HepG2 (cell line): ENCODE data around the gene HBG1. TPM values are rescaled to one million over a fixed set of nuclear protein-coding genes. Genes with fewer than 3 reads are reported as not detected.

ENCODE experiments used
- ATAC-seq: fragments of 200-7000 bp; cut with Tn5 transposase; 3 replicates; pipeline ENCODE4 v1.9.1; 2020; ENCODE audit warnings: mild to moderate bottlenecking, moderate library complexity
- BruUV-seq: library from RNA; stranded (reverse); fragments of 400-500 nt; replicated peaks from 2 replicates; lab custom pipeline; 2021; lab: Mats Ljungman, UMichigan
- CTCF ChIA-PET: fragments of 300-600 bp; formaldehyde crosslinking; extraction: SDS; loops from one replicate; lab custom pipeline; 2021; ENCODE audit warnings: low total read pairs, inconsistent platforms, low intra/inter-chr PET ratio; lab: Yijun Ruan, JAX
- POLR2A ChIA-PET: fragments of 350-600 bp; sonication (Branson Sonifier 250); formaldehyde crosslinking; loops from one replicate; lab custom pipeline; 2020; ENCODE audit warnings: antibody characterized with exemption, inconsistent platforms; lab: Yijun Ruan, JAX
- DNase-seq: peaks from one replicate; pipeline ENCODE4 v3.0.0-alpha.2; 2015; ENCODE audit warnings: low spot score
- FAIRE-seq: peaks from 3 replicates; lab custom pipeline; 2011; peaks lifted over from hg19 to GRCh38; lab: Jason Lieb, UNC
- H2AFZ ChIP-seq: one replicate; pipeline ENCODE4 v1.6.1; 2011; ENCODE audit warnings: low read length, inconsistent platforms
- H3K27ac ChIP-seq: fragments of 300-600 bp; 3 replicates; pipeline ENCODE4 v1.8.0; 2011; ENCODE audit warnings: mixed run types, mild to moderate bottlenecking, mixed read lengths, low read length, inconsistent platforms; ENCODE audit not compliant: insufficient read depth; ENCODE audit errors: extremely low read length
- H3K27me3 ChIP-seq, 2 experiments: fragments of 200-600 bp in 1 of 2; 2 replicates in 1 of 2; 3 replicates in 1 of 2; pipeline versions ENCODE4 v1.6.0 to v1.8.0; 2011; ENCODE audit warnings: low read length in 2 of 2, mild to moderate bottlenecking in 2 of 2, moderate library complexity in 2 of 2, inconsistent platforms in 1 of 2; ENCODE audit not compliant: insufficient read depth in 2 of 2, control insufficient read depth in 1 of 2
- H3K36me3 ChIP-seq, 2 experiments: fragments of 200-600 bp in 1 of 2; replicated peaks in 1 of 2; 2 replicates in 1 of 2; 3 replicates in 1 of 2; pipeline versions ENCODE4 v1.5.1 to v1.8.0; 2011; ENCODE audit warnings: low read length in 2 of 2, inconsistent platforms in 1 of 2; ENCODE audit not compliant: insufficient read depth in 2 of 2, control insufficient read depth in 1 of 2
- H3K4me1 ChIP-seq: 2 replicates; pipeline ENCODE4 v1.5.1; 2012; ENCODE audit warnings: low read length, inconsistent platforms; ENCODE audit not compliant: insufficient read depth
- H3K4me2 ChIP-seq: 2 replicates; pipeline ENCODE4 v1.6.0; 2011; ENCODE audit warnings: low read depth, low read length, inconsistent platforms
- H3K4me3 ChIP-seq, 3 experiments: fragments of 200-600 bp in 1 of 3; sonication (generic), shearing (Covaris generic) in 1 of 3; replicated peaks in 1 of 3; 2 replicates each; pipeline ENCODE4 v1.5.1; 2011 to 2016; ENCODE audit warnings: low read length in 3 of 3, inconsistent platforms in 2 of 3, low read depth in 2 of 3, mild to moderate bottlenecking in 2 of 3, control low read depth in 1 of 3, mixed read lengths in 1 of 3; ENCODE audit not compliant: insufficient read depth in 1 of 3
- H3K79me2 ChIP-seq: one replicate; pipeline ENCODE4 v1.6.1; 2011; ENCODE audit warnings: low read length, inconsistent platforms; ENCODE audit not compliant: insufficient read depth
- H3K9ac ChIP-seq: 2 replicates; pipeline ENCODE4 v1.6.0; 2011; ENCODE audit warnings: mild to moderate bottlenecking, low read depth, low read length, inconsistent platforms; ENCODE audit not compliant: insufficient read depth
- H3K9me3 ChIP-seq: 2 replicates; pipeline ENCODE4 v1.5.1; 2012; ENCODE audit warnings: mild to moderate bottlenecking, low read length
- H4K20me1 ChIP-seq: 2 replicates; pipeline ENCODE4 v1.6.0; 2011; ENCODE audit warnings: inconsistent platforms, mild to moderate bottlenecking, low read length, moderate library complexity; ENCODE audit not compliant: insufficient read depth
- FOXC1 ChIP-seq: sonication (generic); formaldehyde crosslinking; IDR thresholded peaks from 2 replicates; pipeline ENCODE4 v1.8.0; 2022; ENCODE audit warnings: mild to moderate bottlenecking, missing genetic modification reagents, borderline replicate concordance
- IRX3 ChIP-seq: sonication (generic); formaldehyde crosslinking; IDR thresholded peaks from 2 replicates; pipeline ENCODE4 v1.8.1; 2023; ENCODE audit warnings: mild to moderate bottlenecking, low read depth, missing genetic modification reagents, borderline replicate concordance
- MBD4 ChIP-seq: IDR thresholded peaks from 2 replicates; pipeline ENCODE4 v1.6.1; 2012; ENCODE audit warnings: low read length, inconsistent platforms, borderline replicate concordance
- NKX3-1 ChIP-seq: sonication (generic); formaldehyde crosslinking; IDR thresholded peaks from 2 replicates; pipeline ENCODE4 v1.5.0; 2020; ENCODE audit warnings: missing genetic modification reagents
- NR1H2 ChIP-seq: sonication (generic); formaldehyde crosslinking; IDR thresholded peaks from 2 replicates; pipeline ENCODE4 v1.8.1; 2022; ENCODE audit warnings: low read depth, missing genetic modification reagents, borderline replicate concordance
- PITX1 ChIP-seq: sonication (generic); formaldehyde crosslinking; IDR thresholded peaks from 2 replicates; pipeline ENCODE4 v1.5.1; 2020; ENCODE audit warnings: mild to moderate bottlenecking, missing genetic modification reagents
- POLR2AphosphoS2 ChIP-seq: IDR thresholded peaks from 2 replicates; pipeline ENCODE4 v1.6.1; 2011; ENCODE audit warnings: low read depth, low read length, improper control_type of control experiment
- RELA ChIP-seq: sonication (generic); formaldehyde crosslinking; IDR thresholded peaks from 2 replicates; pipeline ENCODE4 v1.4.0; 2020; ENCODE audit warnings: missing genetic modification reagents
- SAFB2 ChIP-seq: sonication (generic); formaldehyde crosslinking; IDR thresholded peaks from 2 replicates; pipeline ENCODE4 v1.5.1; 2020; ENCODE audit warnings: missing genetic modification reagents, low read depth, mild to moderate bottlenecking, borderline replicate concordance
- SETDB1 ChIP-seq: sonication (generic); formaldehyde crosslinking; IDR thresholded peaks from 2 replicates; pipeline ENCODE4 v1.5.1; 2020; ENCODE audit warnings: missing genetic modification reagents, mild to moderate bottlenecking, borderline replicate concordance
- SOX5 ChIP-seq: IDR thresholded peaks from 2 replicates; pipeline ENCODE4 v1.6.1; 2016; ENCODE audit warnings: borderline replicate concordance
- XRCC5 ChIP-seq: fragments of 200-400 bp; formaldehyde crosslinking; optimal IDR thresholded peaks from 2 replicates; pipeline ENCODE3; 2017; ENCODE audit warnings: mild to moderate bottlenecking, low read length
- ZFP90 ChIP-seq: sonication (generic); formaldehyde crosslinking; IDR thresholded peaks from 2 replicates; pipeline ENCODE4 v1.8.0; 2022; ENCODE audit warnings: missing genetic modification reagents, mild to moderate bottlenecking, inconsistent platforms, borderline replicate concordance
- ZNF572 ChIP-seq: sonication (generic); formaldehyde crosslinking; IDR thresholded peaks from 2 replicates; pipeline ENCODE4 v1.5.1; 2020; ENCODE audit warnings: mild to moderate bottlenecking, missing genetic modification reagents
- ZSCAN25 ChIP-seq: sonication (generic); formaldehyde crosslinking; IDR thresholded peaks from 2 replicates; pipeline ENCODE4 v1.8.0; 2022; ENCODE audit warnings: mild to moderate bottlenecking, missing genetic modification reagents
- WGBS: methylation state at CpG from one replicate; pipeline ENCODE4 v1.1.6; 2017; ENCODE audit warnings: low lambda C conversion rate; 5-methylcytosine and 5-hydroxymethylcytosine counted together
- in situ Hi-C: cut with HindIII; loops from 2 replicates; pipeline ENCODE4 v1.10.0; 2017; ENCODE audit warnings: low pct_unique_long_range_greater_than_20kb; ENCODE audit not compliant: extremely low pct_ligation_motif_present
- intact Hi-C: fragments of 100-400 bp; cut with micrococcal nuclease; formaldehyde crosslinking; loops from one replicate; pipeline ENCODE4 v1.10.0; 2022; ENCODE audit not compliant: unreplicated experiment
- polyA plus RNA-seq, 8 experiments: library from polyadenylated mRNA; depleted of rRNA in 3 of 8; stranded (reverse) in 7 of 8; unstranded in 1 of 8; fragments of >200 nt; fragmentation: Illumina TruSeq in 4 of 8; extraction: Trizol in 4 of 8; gene quantifications; 2 replicates each; pipeline versions ENCODE4 v1.2.1 to v1.2.3, GENCODE V29; 2011 to 2016; ENCODE audit warnings: low read depth in 4 of 8, missing spikeins in 1 of 8, mixed read lengths in 1 of 8; ENCODE audit not compliant: insufficient read depth in 1 of 8
- total RNA-seq, 5 experiments: library from RNA; depleted of rRNA; stranded (reverse); fragments of >200 nt; fragmentation: Illumina TruSeq; extraction: Trizol; gene quantifications; 2 replicates each; pipeline ENCODE4 v1.2.3, GENCODE V29; 2016; ENCODE audit warnings: low read depth in 1 of 5
- TF ChIP-seq, protein P1 (sequence below): sonication (generic); formaldehyde crosslinking; IDR thresholded peaks from 2 replicates; pipeline ENCODE4 v1.4.0; 2020; ENCODE audit warnings: missing genetic modification reagents
- TF ChIP-seq, protein P2 (sequence below): conservative IDR thresholded peaks from 2 replicates; pipeline ENCODE4 v1.6.1; 2018; ENCODE audit warnings: missing genetic modification reagents
- TF ChIP-seq, protein P3 (sequence below): sonication (generic); formaldehyde crosslinking; IDR thresholded peaks from 2 replicates; pipeline ENCODE4 v1.5.0; 2020; ENCODE audit warnings: missing genetic modification reagents
- TF ChIP-seq, protein P4 (sequence below): sonication (generic); formaldehyde crosslinking; IDR thresholded peaks from 2 replicates; pipeline ENCODE4 v1.5.0; 2020; ENCODE audit warnings: missing genetic modification reagents
- TF ChIP-seq, protein P5 (sequence below): IDR thresholded peaks from 2 replicates; pipeline ENCODE4 v1.6.1; 2016; ENCODE audit warnings: mild to moderate bottlenecking

Gene HBG1
- total and polyA plus RNA-seq, 2 of the 13 experiments (the other 11 are each of a cell fraction or from before 2014, with no cell fraction given), result not detected

DNA sequence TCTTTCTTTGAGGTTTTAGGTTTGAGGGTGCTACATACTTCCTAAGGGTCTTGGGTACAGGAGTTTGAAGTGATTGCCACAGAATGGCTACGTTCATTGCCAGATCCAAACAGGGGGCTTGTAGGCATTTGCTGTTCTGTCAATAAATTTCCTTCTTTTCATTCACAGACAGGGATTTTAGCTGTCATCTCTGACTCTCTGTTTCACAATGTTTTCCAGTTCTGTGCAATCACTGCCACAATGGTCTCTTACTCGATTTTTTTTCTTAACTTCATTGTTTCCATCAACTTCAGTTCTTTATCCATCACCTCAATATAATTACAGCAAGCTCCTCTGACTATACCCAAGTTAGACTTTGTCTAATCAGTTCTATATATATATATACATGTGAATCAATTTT is 9.2 kb downstream of the HBG1 start (continued):
- TF ChIP-seq, protein P1, sequence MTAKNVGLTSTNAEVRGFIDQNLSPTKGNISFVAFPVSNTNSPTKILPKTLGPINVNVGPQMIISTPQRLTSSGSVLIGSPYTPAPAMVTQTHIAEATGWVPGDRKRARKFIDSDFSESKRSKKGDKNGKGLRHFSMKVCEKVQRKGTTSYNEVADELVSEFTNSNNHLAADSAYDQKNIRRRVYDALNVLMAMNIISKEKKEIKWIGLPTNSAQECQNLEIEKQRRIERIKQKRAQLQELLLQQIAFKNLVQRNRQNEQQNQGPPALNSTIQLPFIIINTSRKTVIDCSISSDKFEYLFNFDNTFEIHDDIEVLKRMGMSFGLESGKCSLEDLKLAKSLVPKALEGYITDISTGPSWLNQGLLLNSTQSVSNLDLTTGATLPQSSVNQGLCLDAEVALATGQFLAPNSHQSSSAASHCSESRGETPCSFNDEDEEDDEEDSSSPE (CRISPR knock-in tag), result no peak

DNA sequence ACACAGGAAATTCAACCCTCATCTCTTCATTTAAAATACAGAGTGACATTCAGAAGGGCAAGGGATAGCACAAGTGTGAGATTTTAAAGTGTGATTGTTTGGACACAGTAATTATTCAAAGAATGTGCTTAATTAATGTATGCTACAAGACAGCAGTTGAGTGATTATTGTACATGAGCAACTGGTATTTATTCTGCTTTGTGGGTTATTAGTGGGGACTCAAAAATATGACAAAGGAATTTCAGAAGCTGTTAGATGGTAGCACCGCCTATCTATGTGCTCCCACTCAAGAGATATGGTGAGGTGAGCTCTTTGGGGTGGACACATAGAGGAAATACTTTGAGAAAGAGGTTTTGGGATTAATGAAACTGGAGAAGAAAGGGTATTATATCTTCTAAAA is 9.6 kb downstream of the HBG1 start:
- Histone ChIP-seq H3K4me3 (no peak overlapping the region), H3K9me3 (no peaks in the 10 kb centered on the region), H3K27me3 (peaks cover 0 to 5% of the 10 kb centered on the region in 2 experiments; a peak in 1 of 5 replicates), H3K9ac (no peak overlapping the region), H3K36me3 (no peaks in the 10 kb centered on the region), H3K4me2 (no peak overlapping the region), H3K79me2 (no peaks in the 10 kb centered on the region), H4K20me1 (no peaks in the 10 kb centered on the region; the same call in 1 of the 2 replicates), H2AFZ (no peak overlapping the region), H3K27ac (no peak overlapping the region), H3K4me1 (no peaks in the 10 kb centered on the region)
- FAIRE-seq, result no peak
- in situ Hi-C loops, result no loop called here
- POLR2A ChIA-PET, result no interaction called here
- intact Hi-C loops, result no loop called here
- no peak for DNase-seq
- no TSS peak for BruUV-seq
- CTCF ChIA-PET, result no interaction called here
- ATAC-seq, result no peak
- 0% methylated on average over 1 of the region's 1 CpG for WGBS
- no peak for TF ChIP-seq ZSCAN25 (CRISPR knock-in tag)
- no peak for TF ChIP-seq NR1H2 (CRISPR knock-in tag)
- no peak for TF ChIP-seq SOX5
- TF ChIP-seq RELA (CRISPR knock-in tag), result no peak
- no peak for TF ChIP-seq SAFB2
- no peak for TF ChIP-seq MBD4
- TF ChIP-seq FOXC1 (CRISPR knock-in tag), result no peak
- TF ChIP-seq NKX3-1 (CRISPR knock-in tag), result no peak
- no peak for TF ChIP-seq ZFP90
- TF ChIP-seq ZNF572 (CRISPR knock-in tag), result no peak
- TF ChIP-seq, protein P2, sequence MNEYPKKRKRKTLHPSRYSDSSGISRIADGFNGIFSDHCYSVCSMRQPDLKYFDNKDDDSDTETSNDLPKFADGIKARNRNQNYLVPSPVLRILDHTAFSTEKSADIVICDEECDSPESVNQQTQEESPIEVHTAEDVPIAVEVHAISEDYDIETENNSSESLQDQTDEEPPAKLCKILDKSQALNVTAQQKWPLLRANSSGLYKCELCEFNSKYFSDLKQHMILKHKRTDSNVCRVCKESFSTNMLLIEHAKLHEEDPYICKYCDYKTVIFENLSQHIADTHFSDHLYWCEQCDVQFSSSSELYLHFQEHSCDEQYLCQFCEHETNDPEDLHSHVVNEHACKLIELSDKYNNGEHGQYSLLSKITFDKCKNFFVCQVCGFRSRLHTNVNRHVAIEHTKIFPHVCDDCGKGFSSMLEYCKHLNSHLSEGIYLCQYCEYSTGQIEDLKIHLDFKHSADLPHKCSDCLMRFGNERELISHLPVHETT, result no peak
- TF ChIP-seq, protein P3, sequence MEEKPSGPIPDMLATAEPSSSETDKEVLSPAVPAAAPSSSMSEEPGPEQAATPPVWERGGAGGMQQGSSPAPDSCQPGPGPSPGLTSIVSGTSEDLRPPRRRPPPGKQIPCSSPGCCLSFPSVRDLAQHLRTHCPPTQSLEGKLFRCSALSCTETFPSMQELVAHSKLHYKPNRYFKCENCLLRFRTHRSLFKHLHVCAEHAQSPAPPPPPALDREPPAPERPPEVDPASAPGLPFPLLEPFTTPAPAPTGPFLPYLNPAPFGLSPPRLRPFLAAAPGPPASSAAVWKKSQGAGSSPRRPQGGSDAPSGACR (CRISPR knock-in tag), result no peak
- TF ChIP-seq POLR2AphosphoS2, result no peak
- no peak for TF ChIP-seq SETDB1
- TF ChIP-seq, protein P4, sequence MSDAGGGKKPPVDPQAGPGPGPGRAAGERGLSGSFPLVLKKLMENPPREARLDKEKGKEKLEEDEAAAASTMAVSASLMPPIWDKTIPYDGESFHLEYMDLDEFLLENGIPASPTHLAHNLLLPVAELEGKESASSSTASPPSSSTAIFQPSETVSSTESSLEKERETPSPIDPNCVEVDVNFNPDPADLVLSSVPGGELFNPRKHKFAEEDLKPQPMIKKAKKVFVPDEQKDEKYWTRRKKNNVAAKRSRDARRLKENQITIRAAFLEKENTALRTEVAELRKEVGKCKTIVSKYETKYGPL (CRISPR knock-in tag), result no peak
- TF ChIP-seq IRX3 (CRISPR knock-in tag), result no peak
- TF ChIP-seq PITX1 (CRISPR knock-in tag), result no peak
- TF ChIP-seq, protein P5, sequence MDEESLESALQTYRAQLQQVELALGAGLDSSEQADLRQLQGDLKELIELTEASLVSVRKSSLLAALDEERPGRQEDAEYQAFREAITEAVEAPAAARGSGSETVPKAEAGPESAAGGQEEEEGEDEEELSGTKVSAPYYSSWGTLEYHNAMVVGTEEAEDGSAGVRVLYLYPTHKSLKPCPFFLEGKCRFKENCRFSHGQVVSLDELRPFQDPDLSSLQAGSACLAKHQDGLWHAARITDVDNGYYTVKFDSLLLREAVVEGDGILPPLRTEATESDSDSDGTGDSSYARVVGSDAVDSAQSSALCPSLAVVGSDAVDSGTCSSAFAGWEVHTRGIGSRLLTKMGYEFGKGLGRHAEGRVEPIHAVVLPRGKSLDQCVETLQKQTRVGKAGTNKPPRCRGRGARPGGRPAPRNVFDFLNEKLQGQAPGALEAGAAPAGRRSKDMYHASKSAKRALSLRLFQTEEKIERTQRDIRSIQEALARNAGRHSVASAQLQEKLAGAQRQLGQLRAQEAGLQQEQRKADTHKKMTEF (CRISPR knock-in tag), result no peak
- TF ChIP-seq XRCC5, result no peak
